Activated CD4-positive, alpha-beta T cell treated with anti-CD3 and anti-CD28 coated beads, Interleukin-2, amount 10 ng/mL, durations not matched to agents 7 days and 5 days (primary cell): ENCODE results near the gene ZFP2. TPM values are rescaled to one million over a fixed set of nuclear protein-coding genes. Genes with fewer than 3 reads are reported as not detected.
A peak's percentile ranks its signal among the peaks of the same experiment; 100 is the strongest.
"Not testable (repeated sequence)": the region's sequence is repeated elsewhere in the genome, so short reads cannot be mapped to it uniquely, and the experiment has no call there.

Experiments used
- CTCF ChIA-PET: fragments of 350-600 bp; sonication (Branson Sonifier 250); formaldehyde crosslinking; loops from one replicate; lab custom pipeline; 2021; ENCODE audit warnings: antibody characterized with exemption; lab: Charles Lee
- POLR2A ChIA-PET: fragments of 350-600 bp; sonication (Branson Sonifier 250); formaldehyde crosslinking; loops from one replicate; lab custom pipeline; 2021; ENCODE audit warnings: antibody characterized with exemption; lab: Charles Lee
- DNase-seq: peaks from one replicate; pipeline ENCODE4 v3.0.0-alpha.2; 2020
- H3K27ac Mint-ChIP-seq: one replicate; pipeline ENCODE4 v1.8.0; 2021; ENCODE audit warnings: mild to moderate bottlenecking, moderate library complexity, mixed read lengths
- H3K27me3 Mint-ChIP-seq: one replicate; pipeline ENCODE4 v1.8.0; 2021; ENCODE audit warnings: mixed read lengths
- H3K36me3 Mint-ChIP-seq: one replicate; pipeline ENCODE4 v1.8.0; 2021; ENCODE audit warnings: low read depth, mixed read lengths
- H3K4me1 Mint-ChIP-seq: one replicate; pipeline ENCODE4 v1.8.0; 2021; ENCODE audit warnings: mixed read lengths
- H3K4me3 Mint-ChIP-seq: one replicate; pipeline ENCODE4 v1.8.0; 2021; ENCODE audit warnings: mild to moderate bottlenecking, moderate library complexity, mixed read lengths
- H3K9me3 Mint-ChIP-seq: one replicate; pipeline ENCODE4 v1.8.0; 2021; ENCODE audit warnings: mixed read lengths
- total RNA-seq, 2 experiments: library from RNA; stranded (reverse); gene quantifications; one replicate each; pipeline ENCODE4 v1.2.3, GENCODE V29; 2021

The ZFP2 gene
- under 1 TPM; 0.21 to 0.67 TPM for total RNA-seq

GRCh38 chr5:178895615-178896571 is at the start of gene ZFP2:
TSS of gene ZFP2 (plus strand) at chr5:178895913. CDS start at chr5:178931314, 35,401 bp downstream.
- H3K36me3 Mint-ChIP-seq, result peaks cover 13% of the 10 kb centered on the region
- peaks cover 3% of the 10 kb centered on the region for H3K4me1 Mint-ChIP-seq
- ChIA-PET POLR2A (no interaction called here), CTCF (interaction anchor here (1.0 kb wide), 2 partner anchors 11 to 21 kb away, joined by 4 read pairs; no protein-coding TSS in a partner anchor)
- DNase-seq, result peak; percentile 14
- peak within 1 kb of the TSS; percentile 61 for H3K4me3 Mint-ChIP-seq
- H3K9me3 Mint-ChIP-seq, result peaks cover 48% of the 10 kb centered on the region
- no peak within 1 kb of the TSS for H3K27ac Mint-ChIP-seq
- H3K27me3 Mint-ChIP-seq, result no peaks in the 10 kb centered on the region

- no peak for DNase-seq
- H3K27ac Mint-ChIP-seq, result no peak overlapping the region
- no peaks in the 10 kb centered on the region for H3K4me1 Mint-ChIP-seq
- ChIA-PET POLR2A (no interaction called here), CTCF (no interaction called here)
- peaks cover 10% of the 10 kb centered on the region for H3K9me3 Mint-ChIP-seq
- H3K36me3 Mint-ChIP-seq, result no peaks in the 10 kb centered on the region
- H3K4me3 Mint-ChIP-seq, result no peak overlapping the region
- peaks cover 4% of the 10 kb centered on the region for H3K27me3 Mint-ChIP-seq
Observed at GRCh38 chr5:178849316-178849715, 46.4 kb upstream of the ZFP2 start.

- ChIA-PET POLR2A (no interaction called here), CTCF (no interaction called here)
- Mint-ChIP-seq H3K9me3 (peaks cover 10% of the 10 kb centered on the region), H3K36me3 (no peaks in the 10 kb centered on the region), H3K27me3 (peaks cover 4% of the 10 kb centered on the region), H3K4me3 (no peak overlapping the region), H3K27ac (no peak overlapping the region), H3K4me1 (no peaks in the 10 kb centered on the region)
- no peak for DNase-seq
Observed at GRCh38 chr5:178851951-178852350, 43.8 kb upstream of the ZFP2 start.

GRCh38 chr5:178854284-178854683 is 41.4 kb upstream of the ZFP2 start:
- DNase-seq, result no peak
- peaks cover 4% of the 10 kb centered on the region for H3K36me3 Mint-ChIP-seq
- H3K9me3 Mint-ChIP-seq, result peaks cover 9% of the 10 kb centered on the region
- peaks cover 5% of the 10 kb centered on the region for H3K4me1 Mint-ChIP-seq
- peaks cover 4% of the 10 kb centered on the region for H3K27me3 Mint-ChIP-seq
- ChIA-PET POLR2A (no interaction called here), CTCF (no interaction called here)
- no peak overlapping the region for H3K27ac Mint-ChIP-seq
- no peak overlapping the region for H3K4me3 Mint-ChIP-seq

GRCh38 chr5:178859625-178860521 is 35.8 kb upstream of the ZFP2 start, which contains the start of gene ZNF354B:
TSS of gene ZNF354B (plus strand) at chr5:178859953. CDS start at chr5:178861048, 1,095 bp downstream.
- CTCF ChIA-PET, result interaction anchor here (2.3 kb wide), 1 partner anchor 130 kb away, joined by 8 read pairs; the partner anchor contains the start of gene ZNF354A
- Mint-ChIP-seq H3K27ac (peak within 1 kb of the TSS; percentile 86), H3K4me1 (peaks cover 27% of the 10 kb centered on the region), H3K9me3 (peaks cover 9% of the 10 kb centered on the region), H3K27me3 (no peaks in the 10 kb centered on the region), H3K36me3 (peaks cover 37% of the 10 kb centered on the region), H3K4me3 (peak within 1 kb of the TSS; percentile 78)
- peak; percentile 88 for DNase-seq
- POLR2A ChIA-PET, result no interaction called here

- POLR2A ChIA-PET, H3K27me3 Mint-ChIP-seq, CTCF ChIA-PET, DNase-seq, H3K27ac Mint-ChIP-seq, H3K4me3 Mint-ChIP-seq: not testable (repeated sequence)
- Mint-ChIP-seq H3K36me3 (peaks cover 45% of the 10 kb centered on the region), H3K9me3 (peaks cover 11% of the 10 kb centered on the region), H3K4me1 (peaks cover 27% of the 10 kb centered on the region)
Observed at GRCh38 chr5:178860615-178861014, 35.1 kb upstream of the ZFP2 start.

GRCh38 chr5:178861627-178862026 is 34.1 kb upstream of the ZFP2 start:
- H3K4me1 Mint-ChIP-seq, result peaks cover 29% of the 10 kb centered on the region
- ChIA-PET CTCF (no interaction called here), POLR2A (no interaction called here)
- peaks cover 55% of the 10 kb centered on the region for H3K36me3 Mint-ChIP-seq
- peak overlapping the region; percentile 73 for H3K4me3 Mint-ChIP-seq
- DNase-seq, result no peak
- H3K27ac Mint-ChIP-seq, result peak overlapping the region; percentile 58
- H3K27me3 Mint-ChIP-seq, result no peaks in the 10 kb centered on the region
- peaks cover 19% of the 10 kb centered on the region for H3K9me3 Mint-ChIP-seq

GRCh38 chr5:178866946-178867345 is 28.8 kb upstream of the ZFP2 start:
- ChIA-PET POLR2A (no interaction called here), CTCF (interaction anchor here (0.5 kb wide), 1 partner anchor 270 kb away, joined by 4 read pairs; no protein-coding TSS in a partner anchor)
- Mint-ChIP-seq H3K27me3 (no peaks in the 10 kb centered on the region), H3K27ac (no peak overlapping the region), H3K4me1 (peaks cover 10% of the 10 kb centered on the region), H3K36me3 (peaks cover 90% of the 10 kb centered on the region), H3K4me3 (no peak overlapping the region), H3K9me3 (peaks cover 48% of the 10 kb centered on the region)
- no peak for DNase-seq

- H3K4me3 Mint-ChIP-seq, result no peak overlapping the region
- ChIA-PET CTCF (no interaction called here), POLR2A (no interaction called here)
- peaks cover 65% of the 10 kb centered on the region for H3K9me3 Mint-ChIP-seq
- peaks cover 96% of the 10 kb centered on the region for H3K36me3 Mint-ChIP-seq
- H3K27me3 Mint-ChIP-seq, result no peaks in the 10 kb centered on the region
- peaks cover 2% of the 10 kb centered on the region for H3K4me1 Mint-ChIP-seq
- no peak for DNase-seq
- no peak overlapping the region for H3K27ac Mint-ChIP-seq
Observed at GRCh38 chr5:178869577-178869976, 26.1 kb upstream of the ZFP2 start.

GRCh38 chr5:178870411-178870810 is 25.3 kb upstream of the ZFP2 start:
- POLR2A ChIA-PET, result no interaction called here
- Mint-ChIP-seq H3K9me3 (peaks cover 74% of the 10 kb centered on the region), H3K4me1 (peaks cover 2% of the 10 kb centered on the region), H3K4me3 (no peak overlapping the region), H3K27ac (no peak overlapping the region), H3K36me3 (peaks cover 96% of the 10 kb centered on the region), H3K27me3 (no peaks in the 10 kb centered on the region)
- no peak for DNase-seq
- CTCF ChIA-PET, result no interaction called here

GRCh38 chr5:178872302-178872701 is 23.4 kb upstream of the ZFP2 start:
- Mint-ChIP-seq H3K27me3 (no peaks in the 10 kb centered on the region), H3K4me3 (no peak overlapping the region), H3K36me3 (peaks cover 96% of the 10 kb centered on the region), H3K9me3 (peaks cover 75% of the 10 kb centered on the region), H3K27ac (no peak overlapping the region), H3K4me1 (no peaks in the 10 kb centered on the region)
- DNase-seq, result no peak
- POLR2A ChIA-PET, result no interaction called here
- CTCF ChIA-PET, result no interaction called here

- H3K27ac Mint-ChIP-seq, H3K27me3 Mint-ChIP-seq, DNase-seq, H3K4me3 Mint-ChIP-seq, POLR2A ChIA-PET, CTCF ChIA-PET, H3K4me1 Mint-ChIP-seq: not testable (repeated sequence)
- Mint-ChIP-seq H3K9me3 (peaks cover 56% of the 10 kb centered on the region), H3K36me3 (peaks cover 76% of the 10 kb centered on the region)
Observed at GRCh38 chr5:178883115-178883694, 12.5 kb upstream of the ZFP2 start.
